Renal pelvis (tissue), 4 donors: Measurements from ENCODE around the gene LRRC14B. TPM values are rescaled to one million over a fixed set of nuclear protein-coding genes. Genes with fewer than 3 reads are reported as not detected.
"Not testable (repeated sequence)": the region's sequence is repeated elsewhere in the genome, so short reads cannot be mapped to it uniquely, and the experiment has no call there.

ENCODE experiments used
- DNase-seq: peaks from one replicate; pipeline ENCODE4 v3.0.0-alpha.2; 2013
- polyA plus RNA-seq, 3 donors: library from polyadenylated mRNA; unstranded; fragments of 120-200 nt; gene quantifications; one replicate each; pipeline ENCODE4 v1.2.1, GENCODE V29; 2013; ENCODE audit not compliant: insufficient read length in 3 of 3

Gene LRRC14B
- polyA plus RNA-seq, 3 donors: 0.10 TPM; not detected in 1

- no peak for DNase-seq
These were observed 43.2 kb downstream of the LRRC14B start for GRCh38 chr5:234450-234849.

- not testable (repeated sequence) for DNase-seq
These were observed 44.2 kb downstream of the LRRC14B start for GRCh38 chr5:235527-235926.

- not testable (repeated sequence) for DNase-seq
These were observed 46.6 kb downstream of the LRRC14B start for GRCh38 chr5:237931-238330.

GRCh38 chr5:240550-240949 is 49.3 kb downstream of the LRRC14B start:
- not testable (repeated sequence) for DNase-seq

- DNase-seq: not testable (repeated sequence)
These were observed 49.9 kb downstream of the LRRC14B start for GRCh38 chr5:241045-241669.

GRCh38 chr5:243683-244367 is 52.5 kb downstream of the LRRC14B start:
- not testable (repeated sequence) for DNase-seq

- not testable (repeated sequence) for DNase-seq
These were observed 54.4 kb downstream of the LRRC14B start for GRCh38 chr5:245717-246116.

Other genes with a start within 250 kb of the LRRC14B start
- 10 to 100 TPM; 12.7 to 21.2 (median 15.9) TPM for gene PLEKHG4B, start 99.3 kb upstream of the LRRC14B start, polyA plus RNA-seq
- gene CCDC127, start 26.7 kb downstream of the LRRC14B start, polyA plus RNA-seq: 10 to 100 TPM; 14.3 to 19.2 (median 15.9) TPM
- gene SDHA, start 26.8 kb downstream of the LRRC14B start, polyA plus RNA-seq: 100 to 1,000 TPM; 146 to 161 (median 150) TPM
- 100 to 1,000 TPM; 124 to 141 (median 135) TPM for gene PDCD6, start 80.2 kb downstream of the LRRC14B start, polyA plus RNA-seq
- 1 to 10 TPM; 2.4 to 3.6 (median 2.8) TPM for gene AHRR, start 130.2 kb downstream of the LRRC14B start, polyA plus RNA-seq